ENCODE measurements around the gene NGB.

DNA sequence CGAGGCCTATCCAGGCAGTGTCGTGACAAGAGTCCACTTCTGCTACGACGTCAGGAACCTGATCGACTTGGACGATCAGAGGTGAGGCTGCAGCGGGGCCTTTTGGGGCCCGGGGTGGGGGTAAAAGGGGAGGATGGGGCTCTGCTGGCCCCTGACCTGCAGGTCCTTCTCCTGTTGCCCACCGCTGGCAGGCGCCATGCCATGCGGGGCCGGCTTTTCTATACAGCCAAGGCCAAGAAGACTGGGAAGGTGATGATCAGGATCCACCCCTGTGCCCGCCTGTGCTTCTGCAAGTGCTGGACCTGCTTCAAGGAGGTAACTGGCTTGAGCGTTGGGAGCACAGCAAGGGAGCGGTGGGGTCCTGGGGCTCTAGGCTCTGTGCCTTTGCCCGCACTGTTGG is 31.6 kb downstream of the NGB start:
- TF ChIP-seq CTCF (IDR thresholded peaks at IDR 0.05) (no peak), POLR2A (IDR thresholded peaks at IDR 0.05) (no peak)
